22Rv1 (cell line): ENCODE data around the gene FNTB.

Experiments
- H3K27ac ChIP-seq: fragments of 450-650 bp; 2 replicates; pipeline ENCODE4 v1.5.1; 2017
- CTCF ChIP-seq: fragments of 450-650 bp; IDR thresholded peaks from 2 replicates; pipeline ENCODE4 v1.5.1; 2017; ENCODE audit warnings: mild to moderate bottlenecking
- ZFX ChIP-seq: fragments of 450-650 bp; IDR thresholded peaks from 2 replicates; pipeline ENCODE4 v1.6.1; 2017; ENCODE audit warnings: antibody characterized with exemption, borderline replicate concordance

FNTB gene

DNA sequence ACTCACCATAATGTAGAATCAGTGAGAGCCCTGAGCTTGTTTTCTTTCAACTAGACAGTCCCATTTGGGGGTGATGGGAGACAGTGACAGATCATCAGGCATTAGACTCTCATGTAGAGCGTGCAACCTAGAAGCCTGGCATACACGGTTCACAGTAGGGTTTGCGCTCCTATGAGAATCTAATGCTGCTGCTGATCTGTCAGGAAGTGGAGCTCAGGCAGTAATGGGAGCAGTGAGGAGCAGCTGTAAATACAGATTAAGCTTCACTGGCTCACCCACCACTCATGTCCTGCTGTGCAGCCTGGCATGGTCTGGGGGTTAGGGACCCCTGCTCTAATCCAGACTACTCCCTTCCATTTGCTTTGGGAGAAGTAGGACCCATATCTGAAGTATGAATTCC is 55.6 kb downstream of the FNTB start:
- H3K27ac ChIP-seq = no peak overlapping the region
- TF ChIP-seq ZFX (no peak), CTCF (no peak)

DNA sequence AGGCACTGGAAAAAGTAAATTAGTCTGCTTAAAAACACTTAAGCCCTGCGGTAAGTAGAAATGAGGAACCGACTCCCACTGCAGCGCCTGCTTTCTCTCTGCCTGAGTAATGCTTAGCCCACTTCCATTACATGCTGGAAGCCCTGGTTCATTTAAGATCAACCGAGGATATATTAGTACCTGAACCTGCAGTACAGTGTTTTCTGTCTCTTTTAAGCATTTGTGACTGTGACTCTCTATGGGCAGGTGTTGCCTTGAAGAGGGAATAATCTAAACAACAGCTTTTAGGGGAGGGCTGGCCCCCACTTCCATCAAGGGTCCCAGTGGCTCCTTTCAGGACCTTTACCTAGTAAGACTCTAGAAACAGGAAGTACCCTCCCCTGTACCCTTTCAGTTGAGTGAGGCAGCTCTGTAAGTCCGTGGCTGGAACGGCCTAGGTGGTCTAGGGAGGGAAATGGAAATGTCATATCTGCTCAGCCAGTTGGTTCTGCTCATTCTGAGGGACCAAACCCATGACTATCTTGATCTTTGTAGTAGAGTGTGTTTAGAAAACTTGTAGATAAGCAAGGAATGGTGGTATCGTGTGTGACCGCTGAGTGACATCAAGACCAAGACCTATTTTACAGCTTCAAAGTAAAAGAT is 56.2 kb downstream of the FNTB start:
- TF ChIP-seq ZFX (no peak), CTCF (no peak)
- no peak overlapping the region for H3K27ac ChIP-seq

DNA sequence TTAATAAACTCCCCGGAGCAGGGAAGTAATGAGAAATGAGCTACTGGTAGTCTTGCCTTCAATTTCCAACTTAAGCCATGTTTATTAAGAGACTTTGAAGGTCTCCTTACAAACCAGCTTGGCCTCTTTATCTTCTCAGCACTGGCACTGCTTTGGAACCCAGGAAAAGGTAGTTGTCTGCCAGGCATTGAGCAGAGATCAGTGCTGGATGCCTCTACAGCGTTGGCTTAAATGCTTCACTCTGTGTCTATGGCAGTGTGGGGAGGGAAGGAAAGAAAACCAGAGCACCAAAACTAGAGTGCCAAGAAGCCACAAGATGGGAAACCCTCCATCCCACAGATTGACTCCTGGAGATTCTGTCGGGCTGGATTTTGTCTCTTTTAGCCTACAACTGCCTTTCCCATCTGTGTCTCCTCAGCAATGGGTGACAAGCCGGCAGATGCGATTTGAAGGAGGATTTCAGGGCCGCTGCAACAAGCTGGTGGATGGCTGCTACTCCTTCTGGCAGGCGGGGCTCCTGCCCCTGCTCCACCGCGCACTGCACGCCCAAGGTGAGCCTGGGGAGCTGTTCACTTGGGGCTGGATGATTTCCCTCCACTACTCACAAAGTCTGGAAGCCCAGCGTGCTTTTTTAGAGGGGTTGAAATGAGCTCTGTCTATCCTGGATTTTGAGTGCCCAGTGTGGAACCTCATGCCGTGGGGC is 57.3 kb downstream of the FNTB start:
- H3K27ac ChIP-seq = no peak overlapping the region
- TF ChIP-seq ZFX = no peak
- no peak for TF ChIP-seq CTCF

GRCh38 chr14:65044596-65044959 is 57.9 kb downstream of the FNTB start:
- TF ChIP-seq CTCF (no peak), ZFX (no peak)
- H3K27ac ChIP-seq = no peak overlapping the region

DNA sequence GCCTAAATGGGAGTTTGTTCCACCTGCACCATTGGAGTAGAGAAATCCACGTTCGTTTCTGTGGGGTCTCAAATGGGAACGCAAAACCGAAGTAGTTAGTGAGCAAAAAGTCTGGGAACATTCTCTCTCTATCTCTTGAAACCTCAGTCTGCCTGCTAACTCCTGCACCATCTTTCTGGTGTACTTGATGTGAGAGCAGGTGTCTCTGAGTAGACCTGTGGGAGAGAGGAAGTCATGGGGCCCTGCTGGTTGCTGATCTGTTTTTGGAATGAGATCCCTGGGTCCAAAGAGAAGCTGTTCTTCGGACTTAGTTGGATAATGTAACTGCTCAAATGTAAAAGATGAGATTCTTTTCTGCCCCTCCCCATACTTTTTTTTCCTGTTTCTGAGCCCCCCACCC is 58.3 kb downstream of the FNTB start:
- no peak for TF ChIP-seq ZFX
- TF ChIP-seq CTCF = no peak
- H3K27ac ChIP-seq = no peak overlapping the region

DNA sequence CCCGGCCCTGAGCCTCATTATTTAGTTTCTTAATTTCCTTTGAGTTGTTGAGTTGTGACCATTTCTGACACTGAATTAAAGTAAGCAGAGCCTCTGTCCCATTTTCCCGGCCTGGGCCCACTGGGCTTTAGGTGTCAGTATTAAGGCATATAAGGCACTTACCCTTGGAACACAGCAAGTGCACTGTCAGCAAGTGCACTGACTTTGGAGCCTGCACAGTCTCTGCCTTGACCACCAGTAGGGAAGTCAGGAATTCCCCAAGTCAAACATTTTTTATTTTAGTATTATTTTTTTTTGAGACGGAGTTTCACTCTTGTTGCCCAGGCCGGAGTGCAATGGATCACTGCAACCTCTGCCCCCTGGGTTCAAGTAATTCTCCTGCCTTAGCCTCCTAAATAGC is 59.0 kb downstream of the FNTB start:
- no peak overlapping the region for H3K27ac ChIP-seq
- TF ChIP-seq CTCF (no peak), ZFX (no peak)

DNA sequence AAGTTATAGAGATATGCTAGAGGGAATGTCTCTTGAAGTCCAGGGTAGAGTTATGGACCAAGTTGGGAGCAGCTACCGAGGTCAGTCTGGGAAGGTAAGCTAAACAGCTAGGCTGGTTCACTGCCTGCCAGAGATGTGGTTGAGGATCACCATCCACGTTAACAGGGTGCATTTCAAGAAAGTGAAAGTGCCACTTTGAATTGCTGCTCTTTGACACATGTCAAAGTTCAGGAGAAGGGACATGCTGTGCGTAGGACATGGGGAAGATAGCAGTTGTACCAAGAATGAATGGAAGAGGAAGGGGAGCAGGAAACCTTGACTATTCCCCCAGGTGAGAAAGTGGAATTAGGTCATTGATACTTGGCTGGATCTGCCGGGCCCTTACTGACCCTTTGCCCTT is 66.1 kb downstream of the FNTB start:
- no peak overlapping the region for H3K27ac ChIP-seq
- TF ChIP-seq CTCF (no peak), ZFX (no peak)
